ENCODE measurements around the gene FXR2.

The FXR2 gene

GRCh38 chr17:7573324-7574080 is 41.2 kb downstream of the FXR2 start:
- TF ChIP-seq, protein P1, sequence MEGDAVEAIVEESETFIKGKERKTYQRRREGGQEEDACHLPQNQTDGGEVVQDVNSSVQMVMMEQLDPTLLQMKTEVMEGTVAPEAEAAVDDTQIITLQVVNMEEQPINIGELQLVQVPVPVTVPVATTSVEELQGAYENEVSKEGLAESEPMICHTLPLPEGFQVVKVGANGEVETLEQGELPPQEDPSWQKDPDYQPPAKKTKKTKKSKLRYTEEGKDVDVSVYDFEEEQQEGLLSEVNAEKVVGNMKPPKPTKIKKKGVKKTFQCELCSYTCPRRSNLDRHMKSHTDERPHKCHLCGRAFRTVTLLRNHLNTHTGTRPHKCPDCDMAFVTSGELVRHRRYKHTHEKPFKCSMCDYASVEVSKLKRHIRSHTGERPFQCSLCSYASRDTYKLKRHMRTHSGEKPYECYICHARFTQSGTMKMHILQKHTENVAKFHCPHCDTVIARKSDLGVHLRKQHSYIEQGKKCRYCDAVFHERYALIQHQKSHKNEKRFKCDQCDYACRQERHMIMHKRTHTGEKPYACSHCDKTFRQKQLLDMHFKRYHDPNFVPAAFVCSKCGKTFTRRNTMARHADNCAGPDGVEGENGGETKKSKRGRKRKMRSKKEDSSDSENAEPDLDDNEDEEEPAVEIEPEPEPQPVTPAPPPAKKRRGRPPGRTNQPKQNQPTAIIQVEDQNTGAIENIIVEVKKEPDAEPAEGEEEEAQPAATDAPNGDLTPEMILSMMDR (IDR thresholded peaks at IDR 0.05; ENCODE audit: insufficient read depth, low read length, poor library complexity, severe bottlenecking) = no peak
- no peak for TF ChIP-seq EZH2phosphoT487 (conservative IDR thresholded peaks at IDR 0.05; ENCODE audit: low read length)
- peaks cover 32% of the 10 kb centered on the region for H4K20me1 ChIP-seq (ENCODE audit: low read depth, low read length)
- H2AFZ ChIP-seq (ENCODE audit: low read depth, low read length, severe bottlenecking) = no peak overlapping the region
- H3K9me3 ChIP-seq (ENCODE audit: insufficient read depth, low read length) = no peaks in the 10 kb centered on the region
- peak overlapping the region; percentile 71 for H3K4me2 ChIP-seq (ENCODE audit: low read depth, low read length, poor library complexity, severe bottlenecking)
- peak overlapping the region; percentile 100 for H3K9ac ChIP-seq (ENCODE audit: low read length)
- H3K27me3 ChIP-seq (ENCODE audit: low read length) = no peaks in the 10 kb centered on the region
- peaks cover 76% of the 10 kb centered on the region for H3F3A ChIP-seq (ENCODE audit: insufficient read depth)
- H3K27ac ChIP-seq (ENCODE audit: low read depth, low read length) = peak overlapping the region; percentile 94
- no peaks in the 10 kb centered on the region for H3K9me2 ChIP-seq (replicated peaks; ENCODE audit: insufficient read depth, low read length)
- H3K4me3 ChIP-seq (ENCODE audit: insufficient read depth, low read length, poor library complexity, severe bottlenecking) = peak overlapping the region; percentile 100
- H3K79me2 ChIP-seq (ENCODE audit: insufficient read depth, low read length) = peaks cover 35% of the 10 kb centered on the region
- peaks cover 38% of the 10 kb centered on the region for H3K36me3 ChIP-seq (ENCODE audit: low read length)

DNA sequence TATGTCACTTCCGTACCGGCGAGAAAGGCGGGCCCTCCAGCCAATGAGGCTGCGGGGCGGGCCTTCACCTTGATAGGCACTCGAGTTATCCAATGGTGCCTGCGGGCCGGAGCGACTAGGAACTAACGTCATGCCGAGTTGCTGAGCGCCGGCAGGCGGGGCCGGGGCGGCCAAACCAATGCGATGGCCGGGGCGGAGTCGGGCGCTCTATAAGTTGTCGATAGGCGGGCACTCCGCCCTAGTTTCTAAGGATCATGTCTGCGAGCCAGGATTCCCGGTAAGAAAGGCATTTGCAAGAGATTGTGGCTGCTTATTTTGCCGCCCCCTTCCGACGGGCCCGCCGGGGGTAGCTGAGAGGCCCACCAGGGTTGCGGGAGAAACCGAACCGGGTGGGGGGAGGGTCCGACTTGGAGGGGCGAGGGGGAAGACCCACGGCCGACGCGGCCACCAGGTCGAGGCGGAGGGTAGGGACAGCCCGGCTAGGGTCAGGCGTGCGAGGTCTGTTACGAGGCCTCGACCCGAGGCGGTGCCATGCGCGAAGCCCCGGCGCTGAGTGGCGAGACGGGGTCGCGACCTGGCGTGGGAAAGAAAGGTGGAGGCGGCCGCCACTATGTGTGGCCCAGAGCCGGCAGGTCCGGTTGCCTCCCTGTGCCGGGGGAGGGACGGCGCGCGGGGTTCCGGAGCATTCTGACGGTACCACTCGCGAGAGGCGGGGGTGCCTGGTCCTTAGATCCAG is 41.9 kb downstream of the FXR2 start:
- Histone ChIP-seq H3K9ac (ENCODE audit: low read length) (peak overlapping the region; percentile 100), H3K36me3 (ENCODE audit: low read length) (peaks cover 38% of the 10 kb centered on the region), H4K20me1 (ENCODE audit: low read depth, low read length) (peaks cover 32% of the 10 kb centered on the region), H3K4me3 (ENCODE audit: insufficient read depth, low read length, poor library complexity, severe bottlenecking) (peak overlapping the region; percentile 100), H3K4me2 (ENCODE audit: low read depth, low read length, poor library complexity, severe bottlenecking) (peak overlapping the region; percentile 71), H3K79me2 (ENCODE audit: insufficient read depth, low read length) (peaks cover 35% of the 10 kb centered on the region), H3K9me3 (ENCODE audit: insufficient read depth, low read length) (no peaks in the 10 kb centered on the region), H3K27ac (ENCODE audit: low read depth, low read length) (peak overlapping the region; percentile 94), H3K27me3 (ENCODE audit: low read length) (no peaks in the 10 kb centered on the region), H3F3A (ENCODE audit: insufficient read depth) (peaks cover 69% of the 10 kb centered on the region), H2AFZ (ENCODE audit: low read depth, low read length, severe bottlenecking) (no peak overlapping the region), H3K9me2 (replicated peaks; ENCODE audit: insufficient read depth, low read length) (no peaks in the 10 kb centered on the region)
- TF ChIP-seq EZH2phosphoT487 (conservative IDR thresholded peaks at IDR 0.05; ENCODE audit: low read length) = no peak
- TF ChIP-seq, protein P1 (IDR thresholded peaks at IDR 0.05; ENCODE audit: insufficient read depth, low read length, poor library complexity, severe bottlenecking) = no peak

GRCh38 chr17:7572338-7572587 is 42.4 kb downstream of the FXR2 start:
- peaks cover 32% of the 10 kb centered on the region for H4K20me1 ChIP-seq (ENCODE audit: low read depth, low read length)
- no peak overlapping the region for H2AFZ ChIP-seq (ENCODE audit: low read depth, low read length, severe bottlenecking)
- peak overlapping the region; percentile 71 for H3K27ac ChIP-seq (ENCODE audit: low read depth, low read length)
- H3K9me3 ChIP-seq (ENCODE audit: insufficient read depth, low read length) = no peaks in the 10 kb centered on the region
- H3K36me3 ChIP-seq (ENCODE audit: low read length) = peaks cover 38% of the 10 kb centered on the region
- H3F3A ChIP-seq (ENCODE audit: insufficient read depth) = peaks cover 64% of the 10 kb centered on the region
- H3K9ac ChIP-seq (ENCODE audit: low read length) = peak overlapping the region; percentile 95
- peak overlapping the region; percentile 88 for H3K4me3 ChIP-seq (ENCODE audit: insufficient read depth, low read length, poor library complexity, severe bottlenecking)
- TF ChIP-seq EZH2phosphoT487 (conservative IDR thresholded peaks at IDR 0.05; ENCODE audit: low read length) = no peak
- TF ChIP-seq, protein P1 (IDR thresholded peaks at IDR 0.05; ENCODE audit: insufficient read depth, low read length, poor library complexity, severe bottlenecking) = no peak
- H3K4me2 ChIP-seq (ENCODE audit: low read depth, low read length, poor library complexity, severe bottlenecking) = peak overlapping the region; percentile 97
- no peaks in the 10 kb centered on the region for H3K9me2 ChIP-seq (replicated peaks; ENCODE audit: insufficient read depth, low read length)
- H3K27me3 ChIP-seq (ENCODE audit: low read length) = no peaks in the 10 kb centered on the region
- peaks cover 35% of the 10 kb centered on the region for H3K79me2 ChIP-seq (ENCODE audit: insufficient read depth, low read length)
